Pons (tissue), 1 donor: ENCODE measurements around the gene THSD7B.
"Not testable (repeated sequence)": the region's sequence is repeated elsewhere in the genome, so short reads cannot be mapped to it uniquely, and the experiment has no call there.

Experiments
- DNase-seq: peaks from one replicate; pipeline ENCODE4 v3.0.0-alpha.2; 2016; ENCODE audit warnings: low spot score

THSD7B gene

DNA sequence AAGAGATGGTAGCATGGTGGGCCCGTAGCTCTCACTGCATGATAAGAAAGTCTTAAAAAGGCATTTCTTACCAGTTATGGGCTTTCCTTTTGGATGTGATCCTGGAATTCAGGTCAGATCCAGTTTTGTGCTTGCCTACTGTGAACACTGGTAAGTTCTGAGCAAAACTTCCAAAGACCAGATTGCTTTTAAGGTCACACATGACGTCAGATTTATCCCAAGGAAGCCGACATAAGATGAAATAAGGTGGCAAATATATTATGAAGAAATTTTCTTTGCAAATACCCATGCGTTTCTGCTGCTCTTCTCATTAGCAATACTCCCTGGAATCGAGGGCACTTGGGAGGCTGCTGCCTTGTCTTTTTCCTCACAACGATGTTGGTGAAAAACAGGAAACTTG lies 782.5 kb downstream of the THSD7B start:
- DNase-seq, result no peak

DNA sequence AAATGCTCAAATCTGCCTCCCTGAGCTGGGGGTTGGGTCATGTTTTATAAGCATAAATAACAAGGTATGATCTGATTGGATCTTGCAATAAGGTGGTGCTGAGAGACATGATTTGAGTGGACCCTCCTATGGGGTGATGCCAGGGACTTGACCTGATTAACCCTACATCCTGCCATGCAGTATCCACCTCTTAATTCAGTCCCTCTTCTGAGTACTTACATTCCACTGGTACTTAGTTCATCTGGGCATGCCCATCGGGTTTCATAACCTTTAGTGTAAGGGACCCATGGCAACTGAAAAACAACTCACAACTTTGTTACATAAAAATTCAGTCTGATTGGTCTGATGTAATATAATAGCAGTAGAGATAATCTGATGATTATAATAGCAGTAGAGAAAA lies 801.0 kb downstream of the THSD7B start:
- DNase-seq, result no peak

DNA sequence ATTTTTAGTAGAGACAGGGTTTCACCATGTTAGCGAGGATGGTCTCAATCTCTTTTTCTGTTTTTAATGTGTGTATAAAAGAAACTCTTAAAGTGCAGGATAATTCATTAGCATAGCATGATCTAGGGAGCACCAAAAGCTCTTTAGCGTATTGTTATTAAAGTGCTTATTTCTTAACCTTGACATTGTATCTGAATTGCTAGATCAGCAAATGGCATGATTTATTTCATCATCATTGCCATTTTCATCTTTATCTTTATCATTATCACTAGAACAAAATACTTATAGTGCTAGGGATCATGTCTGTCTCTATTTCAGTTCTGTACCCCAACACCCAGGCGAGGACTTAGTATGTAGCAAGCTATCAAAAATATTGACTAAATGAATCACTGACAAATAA lies 805.1 kb downstream of the THSD7B start:
- no peak for DNase-seq

DNA sequence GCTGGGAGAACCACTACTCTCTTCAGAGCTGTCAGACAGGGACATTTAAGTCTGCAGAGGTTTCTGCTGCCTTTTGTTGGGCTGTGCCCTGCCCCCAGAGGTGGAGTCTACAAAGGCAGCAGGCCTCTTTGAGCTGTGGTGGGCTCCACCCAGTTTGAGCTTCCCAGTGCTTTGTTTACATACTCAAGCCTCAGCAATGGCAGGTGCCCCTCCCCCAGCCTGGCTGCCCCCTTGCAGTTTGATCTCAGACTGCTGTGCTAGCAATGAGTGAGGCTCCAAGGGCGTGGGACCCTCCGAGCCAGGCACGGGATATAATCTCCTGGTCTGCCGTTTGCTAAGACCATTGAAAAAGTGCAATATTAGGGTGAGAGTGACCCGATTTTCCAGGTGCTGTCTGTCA lies 822.5 kb downstream of the THSD7B start:
- not testable (repeated sequence) for DNase-seq

DNA sequence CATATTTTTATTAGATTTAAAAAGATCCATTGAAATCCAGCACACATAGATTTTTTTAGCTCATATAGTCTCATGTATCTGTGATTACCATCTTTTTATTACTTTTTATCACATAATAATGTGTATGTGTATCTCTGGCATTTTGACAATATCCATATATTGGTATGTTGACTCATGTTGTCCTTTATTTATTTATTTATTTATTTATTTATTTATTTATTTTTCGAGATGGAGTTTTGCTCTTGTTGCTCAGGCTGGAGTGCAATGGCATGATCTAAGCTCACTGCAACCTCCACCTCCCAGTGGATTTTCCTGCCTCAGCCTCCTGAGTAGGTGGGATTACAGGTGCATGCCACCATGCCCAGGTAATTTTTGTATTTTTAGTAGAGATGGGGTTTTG lies 823.2 kb downstream of the THSD7B start:
- DNase-seq, result not testable (repeated sequence)

DNA sequence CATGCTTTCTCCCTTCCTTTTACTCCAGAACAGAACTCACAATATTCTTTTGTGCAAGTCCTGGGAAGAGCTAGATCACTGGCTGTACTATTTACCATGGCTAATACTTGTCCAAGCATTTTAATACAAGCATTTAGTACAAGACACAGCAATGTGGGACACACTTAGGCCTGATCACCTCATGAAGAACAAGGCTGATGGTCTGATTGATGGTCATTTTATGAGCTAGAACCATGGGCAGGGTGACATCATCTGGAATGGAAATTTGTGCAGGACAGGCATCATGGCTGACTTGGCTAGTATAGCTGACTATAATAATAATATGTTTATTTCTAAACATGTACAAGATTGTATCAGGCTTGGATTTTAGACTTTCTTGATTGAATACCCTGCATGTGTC lies 824.8 kb downstream of the THSD7B start:
- no peak for DNase-seq

DNA sequence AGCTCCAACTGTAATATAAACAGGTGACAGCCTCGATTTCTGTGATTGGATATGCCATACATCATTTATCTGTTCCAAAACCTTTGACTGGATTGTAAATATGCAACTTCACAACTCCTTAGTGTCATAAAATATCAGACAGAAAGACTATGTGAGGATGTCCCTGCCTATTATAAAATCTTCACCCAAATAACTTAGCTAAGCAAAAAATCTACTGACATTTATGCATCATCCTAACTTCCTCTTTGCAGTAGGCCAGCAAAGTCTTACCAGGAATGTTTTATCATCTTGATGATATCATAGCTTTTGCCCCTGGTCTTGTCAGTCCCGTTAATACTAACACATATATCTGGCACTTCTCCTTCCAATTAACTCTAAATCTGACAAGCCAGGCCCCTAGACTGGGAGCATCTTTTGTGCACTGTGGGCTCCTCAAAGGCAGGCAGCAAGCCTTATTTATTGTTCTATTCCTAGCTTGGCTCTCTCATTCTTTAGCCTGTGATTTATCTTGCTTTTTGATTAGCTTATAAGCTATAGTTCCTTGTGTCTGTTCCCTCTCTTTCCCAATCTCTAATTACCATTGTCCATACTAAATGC lies 842.5 kb downstream of the THSD7B start:
- DNase-seq, result no peak

DNA sequence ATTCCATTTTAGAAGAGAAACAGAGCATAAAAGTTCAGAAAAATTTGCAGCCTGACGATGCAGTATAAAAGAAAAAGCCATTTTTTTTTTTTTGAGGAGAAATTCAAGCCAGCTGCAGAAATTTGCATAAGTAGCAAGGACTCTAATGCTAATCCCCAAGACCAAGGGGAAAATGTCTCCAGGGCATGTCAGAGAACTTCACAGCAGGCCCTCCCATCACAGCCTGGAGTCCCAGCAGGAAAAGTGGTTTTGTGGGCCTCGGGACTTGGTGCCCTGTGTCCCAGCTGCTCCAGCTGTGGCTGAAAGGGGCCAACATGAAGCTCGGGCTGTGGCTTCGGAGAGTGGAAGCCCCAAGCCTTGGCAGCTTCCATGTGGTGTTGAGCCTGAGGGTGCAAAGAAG lies 873.6 kb downstream of the THSD7B start:
- no peak for DNase-seq

DNA sequence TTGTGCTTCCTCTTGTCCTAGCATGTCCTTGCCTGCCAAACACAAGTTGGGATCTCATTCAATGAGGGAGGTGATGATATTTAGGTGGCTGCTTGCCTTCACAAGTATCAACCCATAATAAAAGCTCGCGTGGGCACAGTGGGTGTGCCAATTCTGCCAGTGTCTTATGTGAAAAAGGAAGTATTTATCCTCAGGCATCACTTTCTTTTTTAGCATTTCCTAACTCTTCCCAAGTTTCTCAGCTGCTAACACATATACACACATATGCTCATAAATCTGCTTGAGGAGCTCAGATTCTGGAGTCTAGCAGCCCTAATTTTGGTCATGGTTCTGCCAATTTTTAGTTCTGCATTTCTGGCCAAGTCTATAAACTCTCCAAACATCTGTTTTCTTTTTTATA lies 879.4 kb downstream of the THSD7B start:
- no peak for DNase-seq

DNA sequence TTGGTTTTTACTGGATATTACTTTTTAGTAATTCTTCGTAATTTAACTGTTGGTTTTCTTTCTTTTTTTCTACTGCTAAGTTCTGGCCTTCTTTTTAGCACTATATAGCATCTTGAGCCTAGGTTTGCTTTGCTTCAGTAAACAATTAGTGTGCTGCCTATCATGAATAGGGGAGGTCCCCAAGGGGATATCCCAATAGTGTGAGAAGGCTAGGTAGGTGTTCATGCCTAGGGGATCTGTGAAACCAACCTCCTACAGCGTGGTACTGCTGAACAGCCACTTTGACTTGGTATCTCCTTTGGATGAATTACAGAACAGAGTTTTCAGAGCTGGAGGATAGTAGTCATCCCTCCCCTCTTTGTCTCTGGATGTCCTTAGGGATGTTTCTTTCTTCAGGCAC lies 888.7 kb downstream of the THSD7B start:
- no peak for DNase-seq

DNA sequence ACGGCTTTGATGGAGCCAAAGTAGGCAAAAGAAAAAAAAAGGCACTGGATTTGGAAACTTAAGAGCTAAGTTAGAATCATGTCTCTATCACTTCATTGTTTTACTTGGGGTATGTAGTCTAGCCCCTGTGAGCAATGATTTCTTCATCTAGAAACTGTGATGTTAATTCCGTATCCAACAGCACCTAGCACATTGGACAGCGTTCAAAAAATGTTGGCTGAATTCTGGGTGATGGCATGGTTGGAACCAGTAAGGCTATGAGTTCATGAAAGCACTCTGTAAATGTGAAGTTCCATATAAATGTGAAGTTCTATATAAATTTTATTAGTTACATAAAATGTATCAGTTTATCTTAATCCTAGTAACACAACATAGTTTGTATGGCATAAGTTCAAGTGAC lies 890.5 kb downstream of the THSD7B start:
- DNase-seq, result no peak

DNA sequence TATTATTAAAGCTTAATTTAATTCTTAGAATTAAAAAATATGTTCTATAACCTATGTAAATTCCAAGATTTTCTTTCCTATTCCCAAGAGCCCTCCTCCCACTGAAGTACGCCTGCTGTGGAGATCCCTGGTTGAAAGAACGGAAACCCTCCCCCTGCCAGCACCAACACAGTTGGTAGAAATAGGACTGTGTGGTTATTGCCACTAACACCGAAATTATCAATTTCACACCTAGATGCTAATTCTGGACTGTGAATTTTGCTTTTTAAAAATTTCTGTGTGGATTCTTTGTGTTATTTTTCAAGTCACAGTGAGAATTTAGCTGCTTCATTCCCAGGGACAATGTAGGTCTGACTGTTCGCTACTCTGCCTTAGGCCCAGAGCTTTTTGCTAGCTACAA lies 893.1 kb downstream of the THSD7B start:
- no peak for DNase-seq

DNA sequence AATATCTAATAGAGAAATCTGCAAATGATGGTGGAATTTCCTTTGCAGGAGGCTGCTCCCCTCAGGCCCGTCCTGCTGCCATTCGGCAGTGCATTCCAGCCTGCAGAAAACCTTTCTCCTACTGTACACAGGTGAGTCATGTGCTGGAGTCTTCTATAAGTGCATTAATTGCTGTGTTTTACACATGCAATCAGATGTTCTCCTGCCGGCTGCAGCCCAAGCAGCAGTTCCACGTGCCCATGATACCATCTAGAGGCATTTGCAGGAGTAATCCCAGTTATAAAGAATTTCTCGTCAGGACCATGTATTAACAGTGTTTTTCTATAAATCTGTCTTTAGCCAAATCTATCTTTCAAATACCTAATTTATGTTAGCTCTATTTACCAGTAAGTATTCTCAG lies 894.3 kb downstream of the THSD7B start:
- DNase-seq, result peak; percentile 7

DNA sequence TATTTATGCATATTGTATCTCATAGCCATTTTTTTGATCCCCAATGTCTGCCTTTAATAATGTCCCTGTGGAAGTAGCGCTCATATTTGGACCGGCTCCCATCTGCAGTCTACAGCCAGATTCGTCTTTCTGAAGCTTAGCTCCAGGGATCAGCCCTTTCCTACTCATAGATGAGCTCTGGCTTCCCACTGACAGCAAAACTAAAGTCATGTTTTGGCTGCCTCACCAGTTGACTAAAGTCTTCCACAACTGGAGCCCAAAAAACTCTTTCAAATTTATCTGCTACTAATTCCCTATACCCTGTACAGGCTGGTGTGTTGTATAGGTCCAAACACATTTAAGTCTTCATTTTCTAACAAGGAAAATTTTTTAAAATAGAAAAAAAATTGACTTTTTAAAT lies 904.8 kb downstream of the THSD7B start:
- no peak for DNase-seq

DNA sequence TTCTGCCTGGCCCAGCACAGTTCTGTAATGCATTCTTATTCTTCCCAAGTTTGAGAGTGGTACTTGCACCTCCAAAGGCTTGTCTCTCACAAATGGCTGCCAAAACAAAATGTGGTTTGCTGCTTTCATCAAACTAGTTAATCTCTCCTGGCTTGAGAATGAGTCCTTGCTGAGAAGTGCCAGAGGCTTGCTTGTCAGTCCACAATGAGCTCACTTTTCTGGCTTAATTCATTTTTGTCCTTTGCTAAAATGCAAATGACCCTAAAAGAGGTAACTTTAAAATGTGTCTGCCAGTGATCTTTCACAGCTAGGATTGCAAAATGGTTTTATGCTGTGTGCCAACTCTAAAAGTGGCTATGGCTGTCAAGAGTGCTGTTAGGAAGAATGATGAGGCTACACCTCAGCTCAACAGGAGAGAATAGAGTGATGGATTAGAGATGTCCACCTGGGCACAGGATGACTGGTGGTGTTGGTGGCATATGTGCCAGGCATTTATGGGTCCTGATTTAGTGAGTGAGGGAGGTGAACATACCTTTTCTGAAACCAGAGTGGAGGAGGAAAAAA lies 907.7 kb downstream of the THSD7B start:
- DNase-seq, result no peak

DNA sequence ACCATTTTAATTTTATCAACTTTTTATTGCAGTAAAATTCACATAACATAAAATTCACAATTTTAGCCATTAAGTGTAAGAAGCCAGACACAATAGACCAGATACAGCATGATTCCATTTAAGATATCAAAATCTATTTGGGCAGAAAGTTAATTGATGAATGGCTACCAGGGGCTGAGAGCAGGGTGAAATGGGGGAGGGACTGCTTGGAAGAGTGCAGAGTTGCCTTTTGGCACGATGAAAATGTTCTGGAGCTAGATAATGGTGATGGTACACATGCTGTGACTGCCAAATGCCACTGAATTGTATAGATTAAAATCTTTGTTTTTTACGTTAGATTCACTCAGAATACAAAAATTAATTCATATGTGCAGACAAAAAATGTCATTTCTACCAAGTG lies 909.6 kb downstream of the THSD7B start:
- no peak for DNase-seq

DNA sequence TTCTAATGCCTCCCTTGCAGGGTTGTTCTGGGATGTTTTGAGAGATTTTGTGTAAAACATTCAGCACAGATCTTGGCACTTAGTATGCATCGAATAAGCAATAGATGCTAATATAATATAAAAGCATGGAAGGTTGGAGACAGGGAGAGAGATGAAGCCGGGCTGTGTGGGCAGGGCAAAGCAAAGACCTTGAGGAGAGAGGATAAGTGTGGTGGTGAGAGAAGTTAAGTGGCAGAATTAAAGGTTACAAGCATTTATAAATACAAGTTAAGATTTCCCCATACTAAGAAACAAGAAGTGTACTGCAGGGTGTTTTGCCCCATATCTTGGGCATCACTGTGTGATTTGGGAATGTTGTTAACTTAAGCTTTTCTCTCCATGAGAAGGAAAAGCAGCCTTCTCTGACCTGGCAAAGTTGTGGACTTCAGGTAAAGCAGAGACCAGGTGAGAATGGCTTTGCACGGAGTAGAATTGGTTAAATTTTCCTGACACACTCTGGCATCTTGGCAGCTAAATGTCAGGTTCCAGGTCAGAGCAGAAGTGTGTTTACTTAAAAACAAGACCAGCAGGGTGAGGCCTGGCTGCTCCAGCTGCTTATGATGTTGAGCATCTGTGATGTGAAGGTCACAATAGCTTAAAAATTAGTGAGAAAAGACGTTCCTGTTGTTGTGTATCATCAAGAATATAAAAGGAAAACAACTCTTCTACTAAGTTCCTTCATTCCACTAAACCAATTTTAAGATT lies 910.4 kb downstream of the THSD7B start:
- no peak for DNase-seq

DNA sequence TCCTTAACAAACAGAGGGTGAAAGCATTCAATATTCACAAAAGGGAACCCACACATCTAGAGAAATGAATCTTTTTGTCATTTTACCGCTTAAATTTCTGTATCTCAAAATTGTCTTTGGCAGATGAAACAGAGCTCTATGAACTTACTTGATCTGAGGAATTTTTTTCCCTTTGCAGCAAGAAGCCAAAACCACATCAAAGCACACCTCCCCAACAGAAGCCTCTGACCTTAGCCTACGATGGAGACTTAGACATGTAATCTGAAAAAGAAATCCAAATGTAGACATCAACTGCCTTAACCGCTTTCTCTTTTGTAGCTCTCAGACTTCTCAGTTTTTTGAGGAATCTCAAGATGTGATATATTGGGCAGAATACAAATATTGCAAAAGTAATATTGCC lies 911.0 kb downstream of the THSD7B start:
- no peak for DNase-seq

DNA sequence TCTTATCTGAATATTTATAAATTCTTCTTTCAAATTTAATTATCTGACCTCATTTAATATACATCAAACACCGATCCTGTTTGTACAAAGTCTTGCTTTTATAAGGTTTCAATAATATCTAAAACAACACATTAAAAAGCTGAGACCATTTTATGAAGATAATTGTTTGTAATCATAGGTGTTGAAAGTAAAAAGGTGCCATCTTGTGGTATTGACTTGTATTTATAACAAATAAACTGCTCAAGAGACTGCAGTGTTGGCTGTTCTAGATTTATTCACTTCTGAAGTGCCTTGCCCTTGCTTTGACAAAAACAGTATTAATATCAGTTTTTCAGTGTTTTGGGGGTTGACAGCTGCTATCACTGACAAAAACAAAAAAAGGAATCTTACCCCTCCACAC lies 912.1 kb downstream of the THSD7B start:
- DNase-seq, result no peak

DNA sequence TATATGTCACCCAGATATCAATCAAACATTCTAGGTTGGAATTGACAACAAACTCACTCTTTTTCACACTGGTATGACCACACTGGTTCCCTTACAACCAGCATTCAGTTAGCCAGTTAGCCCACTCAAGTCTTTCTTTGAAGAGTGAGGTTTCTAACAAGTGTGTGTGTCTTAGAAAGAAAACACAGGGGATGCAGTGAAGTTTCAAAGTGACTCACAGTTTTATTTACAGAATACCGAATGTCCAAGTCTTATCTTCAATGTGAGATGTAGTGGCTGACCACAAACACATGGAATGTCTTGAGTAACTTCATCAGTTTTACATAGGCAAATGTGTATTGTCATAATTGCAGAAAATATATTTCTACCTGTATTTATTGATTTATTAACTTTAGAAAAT lies 924.2 kb downstream of the THSD7B start:
- no peak for DNase-seq

DNA sequence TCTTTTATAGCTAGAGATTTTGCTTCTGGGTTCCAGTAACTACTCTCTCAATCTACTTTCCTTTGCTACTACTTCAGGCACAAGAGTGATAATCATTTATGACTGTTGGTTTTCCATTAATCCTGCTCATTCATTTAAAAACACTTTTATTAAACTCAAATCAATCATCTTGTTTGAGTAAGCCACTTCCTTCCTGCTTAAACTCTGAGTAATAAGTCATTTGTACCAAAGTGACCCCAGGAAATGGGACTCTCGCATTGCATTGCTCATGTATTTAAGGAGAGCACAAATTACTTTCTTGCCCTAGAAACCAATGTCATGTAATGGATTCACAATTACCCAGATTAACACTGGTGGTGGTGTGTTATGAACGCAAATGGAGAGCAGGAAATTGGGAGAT lies 928.2 kb downstream of the THSD7B start:
- no peak for DNase-seq

DNA sequence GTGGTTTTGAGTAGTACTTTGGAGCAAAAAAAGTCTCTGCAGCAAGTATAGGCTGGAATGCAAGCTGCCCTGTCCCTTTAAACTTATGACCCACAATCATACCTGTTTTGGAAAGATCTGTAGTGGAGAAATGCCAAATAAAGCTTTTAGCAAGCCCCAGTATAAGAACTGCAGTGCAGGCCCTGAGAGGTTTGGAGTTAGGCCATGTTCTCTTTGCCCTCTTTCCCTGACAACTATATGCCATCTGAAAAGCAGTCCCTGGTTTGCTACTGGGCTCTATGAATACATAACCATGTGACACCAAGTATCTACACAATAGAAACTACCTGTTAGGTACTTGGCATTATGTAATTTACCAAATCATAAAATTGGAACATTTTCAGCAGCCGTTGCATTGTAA lies 931.6 kb downstream of the THSD7B start:
- no peak for DNase-seq

DNA sequence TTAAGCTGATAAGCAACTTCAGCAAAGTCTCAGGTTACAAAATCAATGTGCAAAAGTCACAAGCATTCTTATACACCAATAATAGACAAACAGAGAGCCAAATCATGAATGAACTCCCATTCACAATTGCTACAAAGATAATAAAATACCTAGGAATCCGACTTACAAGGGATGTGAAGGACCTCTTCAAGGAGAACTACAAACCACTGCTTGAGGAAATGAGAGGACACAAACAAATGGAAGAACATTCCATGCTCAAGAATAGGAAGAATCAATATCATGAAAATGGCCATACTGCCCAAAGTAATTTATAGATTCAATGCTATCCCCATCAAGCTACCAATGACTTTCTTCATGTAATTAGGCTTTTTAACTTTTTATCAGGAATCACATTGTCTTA lies 934.9 kb downstream of the THSD7B start:
- DNase-seq, result not testable (repeated sequence)

DNA sequence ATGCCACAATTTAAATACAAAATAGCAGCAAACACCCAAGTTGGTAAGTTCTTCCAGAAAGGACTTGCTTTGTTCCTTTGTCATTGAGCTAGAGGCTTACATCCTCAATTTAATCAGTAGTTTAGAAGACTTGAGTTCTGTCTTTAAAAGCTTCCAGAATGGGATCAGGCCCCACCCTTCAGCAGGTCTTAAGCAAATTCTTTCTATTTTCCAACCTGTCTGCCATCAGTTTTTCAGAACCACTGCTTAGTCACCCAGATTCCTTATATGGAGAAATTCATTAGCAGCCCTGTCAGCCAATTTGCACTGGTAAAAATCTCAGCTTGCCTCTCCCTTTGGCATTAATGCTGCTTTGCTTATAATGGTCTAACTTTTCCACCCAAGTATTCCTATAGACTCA lies 935.3 kb downstream of the THSD7B start:
- no peak for DNase-seq
